SK-MEL-5 (cell line): ENCODE measurements around the gene DUSP22. TPM values are rescaled to one million over a fixed set of nuclear protein-coding genes. Genes with fewer than 3 reads are reported as not detected.
"Not testable (repeated sequence)": the region's sequence is repeated elsewhere in the genome, so short reads cannot be mapped to it uniquely, and the experiment has no call there.

ENCODE experiments used
- DNase-seq: peaks from one replicate; pipeline ENCODE4 v3.0.0-alpha.2; 2016; ENCODE audit warnings: low read depth, low spot score
- in situ Hi-C: cut with HindIII; loops from 2 replicates; pipeline ENCODE4 v1.10.0; 2016; ENCODE audit warnings: low sequenced_read_pairs, high pct_unique_total_duplicates, low pct_unique_long_range_greater_than_20kb
- total RNA-seq: library from RNA; depleted of rRNA; stranded (reverse); fragments of >200 nt; shearing (Covaris generic); gene quantifications from 2 replicates; pipeline ENCODE4 v1.2.3, GENCODE V29; 2014

The DUSP22 gene
- total RNA-seq, 1 experiment from 2014 or later = 32.4 TPM

- in situ Hi-C loops = no loop called here
- no peak for DNase-seq
Observed at GRCh38 chr6:317060-317447, 24.8 kb downstream of the DUSP22 start.

- in situ Hi-C loops = no loop called here
- DNase-seq = no peak
Observed at GRCh38 chr6:317448-318144, 25.3 kb downstream of the DUSP22 start.

GRCh38 chr6:318243-318890 is 26.1 kb downstream of the DUSP22 start:
- DNase-seq = no peak
- in situ Hi-C loops = no loop called here

- in situ Hi-C loops = no loop called here
Observed at GRCh38 chr6:319177-320131, 27.2 kb downstream of the DUSP22 start.

GRCh38 chr6:320351-321157 is 28.3 kb downstream of the DUSP22 start:
- in situ Hi-C loops = no loop called here
- DNase-seq = no peak

More at GRCh38 chr6:319177-320131, 27.2 kb downstream of the DUSP22 start:
- DNase-seq = no peak

GRCh38 chr6:321158-321438 is 28.8 kb downstream of the DUSP22 start:
- in situ Hi-C loops = no loop called here
- no peak for DNase-seq

GRCh38 chr6:321536-322258 is 29.4 kb downstream of the DUSP22 start:
- in situ Hi-C loops = no loop called here
- DNase-seq = no peak

GRCh38 chr6:322259-322930 is 30.1 kb downstream of the DUSP22 start:
- in situ Hi-C loops = no loop called here
- DNase-seq = peak; percentile 38

- in situ Hi-C loops = no loop called here
- no peak for DNase-seq
Observed at GRCh38 chr6:322940-323729, 30.8 kb downstream of the DUSP22 start.

GRCh38 chr6:323730-324088 is 31.4 kb downstream of the DUSP22 start:
- in situ Hi-C loops = no loop called here
- no peak for DNase-seq

- in situ Hi-C loops = no loop called here
- DNase-seq = no peak
Observed at GRCh38 chr6:324116-324728, 31.9 kb downstream of the DUSP22 start.

GRCh38 chr6:324729-325125 is 32.4 kb downstream of the DUSP22 start:
- in situ Hi-C loops = no loop called here
- no peak for DNase-seq

GRCh38 chr6:325161-325860 is 33.0 kb downstream of the DUSP22 start:
- in situ Hi-C loops, DNase-seq: not testable (repeated sequence)

GRCh38 chr6:326066-326465 is 33.8 kb downstream of the DUSP22 start:
- in situ Hi-C loops, DNase-seq: not testable (repeated sequence)

- DNase-seq = no peak
Observed at GRCh38 chr6:326896-327537, 34.7 kb downstream of the DUSP22 start.

More at GRCh38 chr6:326896-327537, 34.7 kb downstream of the DUSP22 start:
- in situ Hi-C loops = no loop called here
